Nephron (organoid): Measurements from ENCODE around the gene EEPD1.

Experiments used
- H3K27ac Mint-ChIP-seq, 3 experiments: 2 replicates each; pipeline ENCODE4 v1.8.0; 2020; ENCODE audit warnings: mixed read lengths in 3 of 3, mild to moderate bottlenecking in 2 of 3, moderate library complexity in 1 of 3
- H3K27me3 Mint-ChIP-seq: 2 replicates; pipeline ENCODE4 v1.8.0; 2021; ENCODE audit warnings: low read depth, mild to moderate bottlenecking, moderate library complexity, mixed read lengths
- H3K36me3 Mint-ChIP-seq: 2 replicates; pipeline ENCODE4 v1.8.0; 2020; ENCODE audit warnings: low read depth, mixed read lengths
- H3K4me1 Mint-ChIP-seq: 2 replicates; pipeline ENCODE4 v1.8.0; 2020; ENCODE audit warnings: mixed read lengths
- H3K4me3 Mint-ChIP-seq, 3 experiments: 2 replicates each; pipeline ENCODE4 v1.8.0; 2020; ENCODE audit warnings: mild to moderate bottlenecking in 3 of 3, mixed read lengths in 3 of 3, moderate library complexity in 2 of 3
- H3K9me3 Mint-ChIP-seq: 2 replicates; pipeline ENCODE4 v1.8.0; 2020; ENCODE audit warnings: mixed read lengths
- TF ChIP-seq, protein P1 (sequence below), 3 experiments: fragments of 200-600 bp; sonication (generic); IDR thresholded peaks; one replicate each; pipeline ENCODE4 v1.5.0; 2021; ENCODE audit warnings: antibody characterized with exemption in 3 of 3; ENCODE audit not compliant: unreplicated experiment in 3 of 3

Gene EEPD1

GRCh38 chr7:36192877-36193276 is 39.8 kb downstream of the EEPD1 start:
- peaks cover 5% of the 10 kb centered on the region for H3K4me1 Mint-ChIP-seq
- peaks cover 2% of the 10 kb centered on the region for H3K9me3 Mint-ChIP-seq
- no peak overlapping the region for H3K27ac Mint-ChIP-seq
- TF ChIP-seq, protein P1, sequence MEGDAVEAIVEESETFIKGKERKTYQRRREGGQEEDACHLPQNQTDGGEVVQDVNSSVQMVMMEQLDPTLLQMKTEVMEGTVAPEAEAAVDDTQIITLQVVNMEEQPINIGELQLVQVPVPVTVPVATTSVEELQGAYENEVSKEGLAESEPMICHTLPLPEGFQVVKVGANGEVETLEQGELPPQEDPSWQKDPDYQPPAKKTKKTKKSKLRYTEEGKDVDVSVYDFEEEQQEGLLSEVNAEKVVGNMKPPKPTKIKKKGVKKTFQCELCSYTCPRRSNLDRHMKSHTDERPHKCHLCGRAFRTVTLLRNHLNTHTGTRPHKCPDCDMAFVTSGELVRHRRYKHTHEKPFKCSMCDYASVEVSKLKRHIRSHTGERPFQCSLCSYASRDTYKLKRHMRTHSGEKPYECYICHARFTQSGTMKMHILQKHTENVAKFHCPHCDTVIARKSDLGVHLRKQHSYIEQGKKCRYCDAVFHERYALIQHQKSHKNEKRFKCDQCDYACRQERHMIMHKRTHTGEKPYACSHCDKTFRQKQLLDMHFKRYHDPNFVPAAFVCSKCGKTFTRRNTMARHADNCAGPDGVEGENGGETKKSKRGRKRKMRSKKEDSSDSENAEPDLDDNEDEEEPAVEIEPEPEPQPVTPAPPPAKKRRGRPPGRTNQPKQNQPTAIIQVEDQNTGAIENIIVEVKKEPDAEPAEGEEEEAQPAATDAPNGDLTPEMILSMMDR (IDR thresholded peaks at IDR 0.05; ENCODE audit: unreplicated experiment in 3 of 3): no peak
- peaks cover 16% of the 10 kb centered on the region for H3K36me3 Mint-ChIP-seq
- H3K4me3 Mint-ChIP-seq: no peak overlapping the region
- H3K27me3 Mint-ChIP-seq: no peaks in the 10 kb centered on the region

DNA sequence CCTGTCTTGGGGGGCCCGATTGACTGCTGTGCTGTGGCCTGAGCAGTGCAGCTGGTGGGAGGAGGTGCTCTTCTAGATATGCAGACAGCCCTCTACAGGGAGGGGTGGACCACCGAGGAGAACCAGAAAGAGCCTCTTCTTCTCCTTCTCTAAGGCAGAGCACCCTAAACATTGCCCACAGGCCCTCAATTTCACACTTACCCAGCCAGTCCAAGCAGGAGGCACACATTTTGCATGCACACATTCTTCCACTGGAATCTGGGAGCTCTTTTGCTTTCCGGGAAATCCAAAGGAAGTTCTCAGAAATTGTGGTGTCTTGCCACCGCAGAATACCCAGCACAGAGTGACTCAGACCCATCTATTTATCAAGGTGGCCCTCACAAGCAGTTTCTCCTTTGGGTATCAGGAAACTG is 45.8 kb downstream of the EEPD1 start:
- Mint-ChIP-seq H3K27ac (no peak overlapping the region), H3K4me1 (peaks cover 22% of the 10 kb centered on the region), H3K9me3 (peaks cover 2% of the 10 kb centered on the region), H3K4me3 (no peak overlapping the region), H3K27me3 (no peaks in the 10 kb centered on the region), H3K36me3 (peaks cover 30% of the 10 kb centered on the region)
- TF ChIP-seq, protein P1 (IDR thresholded peaks at IDR 0.05; ENCODE audit: unreplicated experiment in 3 of 3): no peak

DNA sequence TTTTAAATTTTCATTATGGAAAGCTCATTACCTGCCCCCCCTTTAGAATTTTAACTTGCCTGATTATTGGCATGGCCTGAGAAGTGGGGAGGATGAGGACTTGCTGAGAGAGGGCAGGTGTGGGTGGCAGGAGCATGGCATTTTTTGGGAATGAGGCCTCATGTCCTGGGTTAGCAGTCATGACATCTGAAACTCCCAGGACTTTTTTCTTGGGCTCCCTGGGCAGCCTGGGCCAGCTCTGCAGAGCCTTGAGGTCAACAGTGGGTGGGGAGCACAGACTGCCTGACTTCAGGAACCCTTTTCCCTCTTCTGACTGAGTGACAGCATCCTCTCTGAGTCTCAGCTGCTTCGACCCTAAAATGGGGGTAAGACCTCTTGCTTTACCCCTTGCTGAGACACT is 46.3 kb downstream of the EEPD1 start:
- peaks cover 2% of the 10 kb centered on the region for H3K9me3 Mint-ChIP-seq
- no peaks in the 10 kb centered on the region for H3K27me3 Mint-ChIP-seq
- TF ChIP-seq, protein P1 (IDR thresholded peaks at IDR 0.05; ENCODE audit: unreplicated experiment in 3 of 3): no peak
- no peak overlapping the region for H3K4me3 Mint-ChIP-seq
- H3K4me1 Mint-ChIP-seq: peaks cover 24% of the 10 kb centered on the region
- peaks cover 30% of the 10 kb centered on the region for H3K36me3 Mint-ChIP-seq
- H3K27ac Mint-ChIP-seq: no peak overlapping the region

- TF ChIP-seq, protein P1 (IDR thresholded peaks at IDR 0.05; ENCODE audit: unreplicated experiment in 3 of 3): no peak
- Mint-ChIP-seq H3K4me3 (no peak overlapping the region), H3K27ac (peak overlapping the region in 1 of 3 experiments; percentile 24), H3K36me3 (peaks cover 14% of the 10 kb centered on the region), H3K4me1 (peaks cover 39% of the 10 kb centered on the region), H3K9me3 (no peaks in the 10 kb centered on the region), H3K27me3 (no peaks in the 10 kb centered on the region)
These were observed 48.2 kb downstream of the EEPD1 start for GRCh38 chr7:36201122-36201723.

- Mint-ChIP-seq H3K4me3 (no peak overlapping the region), H3K9me3 (no peaks in the 10 kb centered on the region), H3K36me3 (peaks cover 14% of the 10 kb centered on the region), H3K27me3 (no peaks in the 10 kb centered on the region), H3K27ac (peak overlapping the region in 2 of 3 experiments; percentile 39 to 51), H3K4me1 (peaks cover 46% of the 10 kb centered on the region)
- TF ChIP-seq, protein P1 (IDR thresholded peaks at IDR 0.05; ENCODE audit: unreplicated experiment in 3 of 3): no peak
These were observed 49.3 kb downstream of the EEPD1 start for GRCh38 chr7:36202398-36202797.
